ENCODE data around the gene NECAB3. TPM values are rescaled to one million over a fixed set of nuclear protein-coding genes. Genes with fewer than 3 reads are reported as not detected.

Gene NECAB3
- total RNA-seq, 1 donor from 2014 or later = 19.5 TPM

- peaks cover 3% of the 10 kb centered on the region for H3K36me3 Mint-ChIP-seq (ENCODE audit: low read depth, unreplicated experiment)
- FAIRE-seq = no peak
- Histone ChIP-seq H2AFZ (ENCODE audit: low read depth, low read length) (no peak overlapping the region), H3K79me2 (ENCODE audit: insufficient read depth, low read length) (no peaks in the 10 kb centered on the region), H3K4me2 (ENCODE audit: low read length) (no peak overlapping the region), H3K9ac (ENCODE audit: low read length) (no peak overlapping the region), H3K4me1 (ENCODE audit: insufficient read depth, low read length) (peaks cover 18% of the 10 kb centered on the region), H3K36me3 (ENCODE audit: insufficient read depth, low read length) (no peaks in the 10 kb centered on the region), H4K20me1 (ENCODE audit: insufficient read depth, low read length) (peaks cover 25% of the 10 kb centered on the region), H3K27ac (ENCODE audit: low read depth, low read length) (no peak overlapping the region), H3K9me3 (ENCODE audit: insufficient read depth, low read depth, low read length) (no peaks in the 10 kb centered on the region), H3K27me3 (ENCODE audit: insufficient read depth, low read length) (no peaks in the 10 kb centered on the region), H3K4me3 (ENCODE audit: insufficient read depth, low read depth, low read length) (no peak overlapping the region)
- no peaks in the 10 kb centered on the region for H3K4me1 Mint-ChIP-seq (ENCODE audit: low read depth, unreplicated experiment)
- TF ChIP-seq CTCF (IDR thresholded peaks at IDR 0.05; ENCODE audit: insufficient read depth, low read depth, low read length) (no peak), EZH2 (IDR thresholded peaks at IDR 0.05; ENCODE audit: insufficient read depth, low read length) (no peak)
- no peak overlapping the region for H3K4me3 Mint-ChIP-seq (ENCODE audit: unreplicated experiment)
- H3K27me3 Mint-ChIP-seq (ENCODE audit: low read depth, unreplicated experiment) = peaks cover 9% of the 10 kb centered on the region
- H3K9me3 Mint-ChIP-seq (ENCODE audit: unreplicated experiment) = no peaks in the 10 kb centered on the region
- H3K27ac Mint-ChIP-seq (ENCODE audit: unreplicated experiment) = peak overlapping the region; percentile 31
- DNase-seq (ENCODE audit: low read depth) = no peak
Measured at GRCh38 chr20:33677991-33678702, 3.9 kb upstream of the NECAB3 start.

GRCh38 chr20:33676652-33677645, 2.7 kb upstream of the NECAB3 start:
- FAIRE-seq = no peak
- peaks cover 2% of the 10 kb centered on the region for H3K79me2 ChIP-seq (ENCODE audit: insufficient read depth, low read length)
- no peak overlapping the region for H3K27ac ChIP-seq (ENCODE audit: low read depth, low read length)
- H3K4me3 ChIP-seq (ENCODE audit: insufficient read depth, low read depth, low read length) = no peak overlapping the region
- DNase-seq (ENCODE audit: low read depth) = no peak
- H3K9me3 ChIP-seq (ENCODE audit: insufficient read depth, low read depth, low read length) = no peaks in the 10 kb centered on the region
- H3K9ac ChIP-seq (ENCODE audit: low read length) = no peak overlapping the region
- H3K27ac Mint-ChIP-seq (ENCODE audit: unreplicated experiment) = no peak overlapping the region
- no peaks in the 10 kb centered on the region for H3K36me3 ChIP-seq (ENCODE audit: insufficient read depth, low read length)
- peaks cover 9% of the 10 kb centered on the region for H3K27me3 Mint-ChIP-seq (ENCODE audit: low read depth, unreplicated experiment)
- H3K4me1 ChIP-seq (ENCODE audit: insufficient read depth, low read length) = peaks cover 29% of the 10 kb centered on the region
- peaks cover 3% of the 10 kb centered on the region for H3K4me1 Mint-ChIP-seq (ENCODE audit: low read depth, unreplicated experiment)
- peaks cover 30% of the 10 kb centered on the region for H4K20me1 ChIP-seq (ENCODE audit: insufficient read depth, low read length)
- no peaks in the 10 kb centered on the region for H3K9me3 Mint-ChIP-seq (ENCODE audit: unreplicated experiment)
- H3K27me3 ChIP-seq (ENCODE audit: insufficient read depth, low read length) = no peaks in the 10 kb centered on the region
- H3K4me2 ChIP-seq (ENCODE audit: low read length) = no peak overlapping the region
- H3K4me3 Mint-ChIP-seq (ENCODE audit: unreplicated experiment) = peak overlapping the region; percentile 40
- H3K36me3 Mint-ChIP-seq (ENCODE audit: low read depth, unreplicated experiment) = peaks cover 6% of the 10 kb centered on the region
- H2AFZ ChIP-seq (ENCODE audit: low read depth, low read length) = no peak overlapping the region
- TF ChIP-seq CTCF (IDR thresholded peaks at IDR 0.05; ENCODE audit: insufficient read depth, low read depth, low read length) = no peak
- TF ChIP-seq EZH2 (IDR thresholded peaks at IDR 0.05; ENCODE audit: insufficient read depth, low read length) = no peak
